ENCODE measurements around the gene PPP2R5D.

GRCh38 chr6:43001843-43002242 lies 17.5 kb downstream of the PPP2R5D start:
- TF ChIP-seq CTCF (IDR thresholded peaks at IDR 0.05; ENCODE audit: low read depth, low read length, poor library complexity, severe bottlenecking) = no peak
- TF ChIP-seq EZH2phosphoT487 (IDR thresholded peaks at IDR 0.05; ENCODE audit: borderline replicate concordance, low read length) = no peak

All from DOHH2 (cell line).